Vagina (tissue), 2 donors: Measurements from ENCODE around the gene PROZ.
A peak's percentile ranks its signal among the peaks of the same experiment; 100 is the strongest.

Source experiments
- CTCF ChIP-seq, 3 experiments: fragments of 450-650 bp in 2 of 3; fragments of 200-600 bp in 1 of 3; sonication (generic) in 1 of 3; IDR thresholded peaks; one replicate each; pipeline ENCODE4 v1.5.1; 2017 to 2019; ENCODE audit warnings: antibody characterized with exemption in 3 of 3, mild to moderate bottlenecking in 2 of 3, moderate library complexity in 2 of 3
- POLR2AphosphoS5 ChIP-seq, 2 donors: sonication (generic); formaldehyde crosslinking; IDR thresholded peaks; one replicate each; pipeline ENCODE4 v1.9.0; 2017; ENCODE audit warnings: antibody characterized with exemption in 2 of 2, mild to moderate bottlenecking in 2 of 2, low read depth in 1 of 2; ENCODE audit not compliant: insufficient read depth in 1 of 2

DNA sequence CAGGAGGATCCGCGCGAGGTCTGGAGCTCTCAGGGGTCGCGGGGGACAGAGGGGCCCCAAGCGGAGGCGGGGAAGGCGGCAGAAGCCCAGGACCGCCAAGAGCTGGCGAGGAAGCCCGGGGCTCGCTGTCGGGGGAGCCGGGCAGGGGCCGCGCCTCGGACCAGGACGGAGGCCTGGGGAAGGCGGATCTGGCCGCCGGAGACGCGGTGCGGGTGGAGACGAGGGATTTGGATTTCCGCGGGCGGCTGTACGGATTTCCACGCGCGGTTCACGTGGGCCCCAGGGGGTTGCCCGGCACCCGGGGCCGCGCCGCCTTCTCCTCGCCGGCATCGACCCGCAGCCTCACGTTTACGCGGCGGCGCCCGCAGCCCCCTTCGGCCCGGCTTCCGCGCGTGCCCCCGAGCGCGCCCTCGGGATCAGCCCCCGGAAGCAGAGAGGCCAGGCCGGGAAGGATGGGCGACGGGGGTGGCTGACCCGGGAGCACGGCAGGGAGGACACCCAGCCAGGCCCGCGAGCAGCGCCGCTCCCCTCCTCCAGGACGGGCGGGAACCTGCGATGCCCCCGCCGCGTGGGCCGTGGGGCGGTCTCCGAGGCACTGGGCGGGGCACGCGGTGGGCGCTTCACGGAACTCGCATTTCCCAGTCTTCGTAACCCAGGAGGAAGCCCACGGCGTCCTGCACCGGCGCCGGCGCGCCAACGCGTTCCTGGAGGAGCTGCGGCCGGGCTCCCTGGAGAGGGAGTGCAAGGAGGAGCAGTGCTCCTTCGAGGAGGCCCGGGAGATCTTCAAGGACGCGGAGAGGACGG, 48.2 kb upstream of the PROZ start:
- TF ChIP-seq CTCF (IDR thresholded peaks at IDR 0.05) (no peak), POLR2AphosphoS5 (IDR thresholded peaks at IDR 0.05; ENCODE audit: insufficient read depth in 1 of 2, low read depth in 1 of 2) (peak in 1 of 2 donors; percentile 19)
